Stimulated activated CD4-positive, alpha-beta T cell treated with anti-CD3 and anti-CD28 coated beads, Interleukin-1b, Interleukin-23, amount 100 ng/mL, for 1 hour (primary cell): ENCODE data around the gene KRTAP1-4.
"Not testable (repeated sequence)": the region's sequence is repeated elsewhere in the genome, so short reads cannot be mapped to it uniquely, and the experiment has no call there.

ENCODE experiments used
- DNase-seq, 2 donors: peaks; one replicate each; pipeline ENCODE4 v3.0.0-alpha.2; 2020; ENCODE audit warnings: low read depth in 2 of 2

KRTAP1-4 gene, protein sequence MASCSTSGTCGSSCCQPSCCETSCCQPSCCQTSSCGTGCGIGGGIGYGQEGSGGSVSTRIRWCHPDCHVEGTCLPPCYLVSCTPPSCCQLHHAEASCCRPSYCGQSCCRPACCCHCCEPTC

DNA sequence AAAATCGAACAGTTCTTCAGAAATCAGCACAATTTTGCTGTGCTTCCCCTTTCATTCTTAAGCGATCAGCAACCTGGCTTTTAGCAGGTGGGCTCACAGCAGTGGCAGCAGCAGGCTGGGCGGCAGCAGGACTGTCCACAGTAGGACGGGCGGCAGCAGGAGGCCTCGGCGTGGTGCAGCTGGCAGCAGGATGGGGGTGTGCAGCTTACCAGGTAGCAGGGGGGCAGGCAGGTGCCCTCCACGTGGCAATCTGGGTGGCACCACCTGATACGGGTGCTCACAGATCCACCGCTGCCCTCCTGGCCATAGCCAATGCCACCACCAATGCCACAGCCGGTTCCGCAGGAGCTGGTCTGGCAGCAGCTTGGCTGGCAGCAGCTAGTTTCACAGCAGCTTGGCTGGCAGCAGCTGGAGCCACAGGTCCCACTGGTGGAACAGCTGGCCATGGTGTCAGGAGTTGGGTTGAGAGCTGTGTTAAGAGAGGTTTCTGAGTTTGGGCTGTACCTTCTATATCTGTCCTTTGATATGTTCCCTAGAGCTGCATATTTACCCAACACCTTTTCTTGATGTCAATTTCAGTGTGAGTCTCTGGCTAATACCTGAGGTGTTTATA is at the start of gene KRTAP1-4:
TSS of gene KRTAP1-4 (minus strand) at position 563 of the 613 bp plus-strand sequence. CDS start at position 446, 117 bp downstream.
- DNase-seq = no peak

DNA sequence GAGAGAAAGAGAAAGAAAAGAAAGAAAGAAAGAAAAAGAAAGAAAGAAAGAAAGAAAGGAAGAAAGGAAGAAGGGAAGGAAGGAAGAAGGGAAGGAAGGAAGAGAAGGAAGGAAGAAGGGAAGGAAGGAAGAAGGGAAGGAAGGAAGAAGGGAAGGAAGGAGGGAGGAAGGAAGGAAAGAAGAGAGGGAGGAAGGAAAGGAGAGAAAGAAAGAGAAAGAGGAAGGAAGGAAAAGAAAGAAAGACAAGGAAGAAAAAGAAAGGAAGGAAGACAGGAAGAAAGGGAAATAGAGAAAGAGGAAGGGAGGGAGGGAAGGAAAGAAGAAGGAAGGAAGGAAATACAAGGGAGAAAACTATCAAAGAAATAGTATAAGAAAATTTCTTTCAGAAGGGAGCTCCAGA is 46.8 kb upstream of the KRTAP1-4 start:
- no peak for DNase-seq

DNA sequence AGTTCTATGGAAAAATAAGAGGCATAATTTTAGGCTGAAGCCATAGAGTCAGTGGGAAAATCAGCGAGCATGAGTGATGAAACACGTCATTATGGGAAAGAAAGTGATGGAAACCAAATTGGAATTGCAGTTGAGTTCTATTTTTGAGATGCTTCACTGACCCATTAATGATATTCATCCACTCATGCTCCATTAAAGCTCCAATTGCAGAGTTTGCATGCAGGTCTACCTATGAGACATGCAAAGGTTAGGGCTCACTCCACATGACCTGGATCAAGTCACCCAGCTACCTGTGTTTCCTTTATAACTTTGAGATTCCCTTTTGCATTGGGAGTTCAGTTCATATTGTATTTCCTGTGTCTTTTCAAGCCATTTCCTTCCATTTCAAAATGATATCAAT is 43.7 kb upstream of the KRTAP1-4 start:
- no peak for DNase-seq

DNA sequence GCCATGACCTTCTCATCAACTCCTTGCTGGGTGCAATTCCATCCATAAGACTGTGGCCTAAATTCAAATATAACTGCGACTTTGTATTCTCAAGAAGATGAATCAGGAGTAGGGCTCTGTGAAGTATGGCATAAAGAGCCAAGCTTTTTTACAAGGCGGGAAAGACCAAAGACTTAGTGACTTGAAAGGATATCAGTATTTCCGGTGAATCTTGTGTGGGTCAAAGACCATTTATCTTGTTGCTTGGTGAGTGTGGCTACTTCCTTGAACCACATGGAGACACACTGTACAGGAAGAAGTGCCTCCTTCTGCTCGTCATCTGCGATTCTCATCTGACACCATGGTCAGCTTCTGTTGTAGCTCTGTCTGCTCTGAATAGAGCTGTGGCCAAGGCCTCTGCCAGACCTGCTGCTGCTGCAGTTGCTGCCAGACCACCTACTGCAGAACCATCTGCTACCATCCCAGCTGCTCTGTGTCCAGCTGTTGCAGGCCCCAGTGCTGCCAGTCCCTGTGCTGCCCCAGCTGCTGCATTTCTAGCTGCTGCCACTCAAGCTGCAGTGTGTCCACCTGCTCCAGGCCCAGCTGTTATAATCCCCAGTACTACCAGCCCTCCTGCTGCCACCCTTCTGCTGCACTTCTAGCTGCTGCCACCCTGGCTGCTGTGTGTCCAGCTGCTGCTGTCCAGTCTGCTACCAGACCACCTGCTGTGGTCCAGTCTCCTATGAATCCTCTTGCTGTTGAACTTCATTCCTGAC is 41.8 kb upstream of the KRTAP1-4 start:
- no peak for DNase-seq

DNA sequence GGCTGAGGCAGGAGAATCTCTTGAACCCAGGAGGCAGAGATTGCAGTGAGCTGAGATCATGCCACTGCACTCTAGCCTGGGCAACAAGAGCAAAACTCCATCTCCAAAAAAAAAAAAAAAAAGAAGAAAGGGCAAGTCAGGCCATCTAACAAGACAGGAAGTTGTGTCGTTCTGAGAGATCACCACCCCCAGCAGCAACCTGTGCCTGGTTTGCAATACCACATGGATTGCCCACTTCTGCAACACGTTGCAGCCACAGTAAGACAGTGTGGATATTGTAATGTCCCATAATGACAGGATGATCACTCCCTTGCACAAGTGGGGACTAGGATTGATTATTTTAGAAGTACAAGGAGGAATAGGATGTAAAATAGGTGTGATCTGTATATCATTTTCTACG is 39.0 kb upstream of the KRTAP1-4 start:
- no peak for DNase-seq

DNA sequence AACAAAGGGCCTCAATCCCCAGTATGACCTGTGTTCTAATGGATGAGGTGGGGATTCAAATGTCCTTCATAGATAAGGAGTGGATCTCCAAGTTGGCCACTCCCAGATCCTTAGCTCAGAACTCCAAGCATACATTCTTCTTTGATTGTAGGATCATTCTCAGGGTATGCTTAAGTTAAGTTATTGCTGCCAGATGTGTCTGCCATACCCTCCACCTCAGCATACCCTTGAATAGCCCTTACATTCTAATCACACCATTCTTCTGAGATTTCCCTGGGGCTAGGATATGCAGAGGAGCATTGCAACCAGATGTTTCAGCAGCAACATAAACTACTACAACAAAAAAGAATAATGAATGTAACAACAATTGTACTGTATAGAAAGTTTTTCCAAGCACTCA is 37.3 kb upstream of the KRTAP1-4 start:
- no peak for DNase-seq

DNA sequence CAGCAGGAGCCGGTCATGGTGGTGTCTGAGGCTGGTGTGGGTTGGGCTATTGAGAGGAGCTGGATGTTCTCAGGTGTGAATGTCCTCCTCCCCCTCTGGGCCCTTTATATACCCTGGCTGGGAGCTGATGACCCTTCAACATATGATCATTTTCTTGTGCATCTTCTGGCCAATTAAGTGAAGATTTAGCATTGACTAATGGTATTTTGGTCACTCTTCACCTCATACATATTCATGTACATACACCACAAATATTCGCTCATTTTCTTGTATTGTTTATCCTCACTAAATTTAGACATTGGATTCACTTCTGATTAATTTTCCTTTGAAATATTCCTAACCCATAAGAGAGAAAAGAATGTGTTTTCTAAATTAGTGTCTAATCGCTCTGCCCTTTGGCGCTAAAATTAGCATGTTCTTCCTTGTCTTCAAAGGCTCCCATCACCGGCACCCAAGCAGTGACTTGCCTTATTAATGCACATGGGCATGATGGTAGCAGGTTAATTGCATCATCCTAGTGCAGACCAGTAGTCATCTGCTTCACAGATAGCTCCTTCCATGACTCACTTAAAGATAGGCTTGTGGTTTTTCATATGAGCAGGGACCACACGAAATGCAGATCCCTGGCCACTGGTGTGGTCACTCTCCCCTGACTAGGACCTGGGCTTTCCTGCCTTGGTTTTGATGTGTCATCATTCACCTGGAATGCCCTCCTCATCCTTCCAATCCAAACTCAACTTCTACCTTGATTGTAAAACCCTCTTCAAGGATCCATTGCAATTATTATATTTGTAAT is 36.0 kb upstream of the KRTAP1-4 start, which contains the start of gene KRTAP2-4:
TSS of gene KRTAP2-4 (minus strand) at position 51 of the 796 bp plus-strand sequence. CDS start at position 17, 34 bp downstream.
- no peak for DNase-seq

DNA sequence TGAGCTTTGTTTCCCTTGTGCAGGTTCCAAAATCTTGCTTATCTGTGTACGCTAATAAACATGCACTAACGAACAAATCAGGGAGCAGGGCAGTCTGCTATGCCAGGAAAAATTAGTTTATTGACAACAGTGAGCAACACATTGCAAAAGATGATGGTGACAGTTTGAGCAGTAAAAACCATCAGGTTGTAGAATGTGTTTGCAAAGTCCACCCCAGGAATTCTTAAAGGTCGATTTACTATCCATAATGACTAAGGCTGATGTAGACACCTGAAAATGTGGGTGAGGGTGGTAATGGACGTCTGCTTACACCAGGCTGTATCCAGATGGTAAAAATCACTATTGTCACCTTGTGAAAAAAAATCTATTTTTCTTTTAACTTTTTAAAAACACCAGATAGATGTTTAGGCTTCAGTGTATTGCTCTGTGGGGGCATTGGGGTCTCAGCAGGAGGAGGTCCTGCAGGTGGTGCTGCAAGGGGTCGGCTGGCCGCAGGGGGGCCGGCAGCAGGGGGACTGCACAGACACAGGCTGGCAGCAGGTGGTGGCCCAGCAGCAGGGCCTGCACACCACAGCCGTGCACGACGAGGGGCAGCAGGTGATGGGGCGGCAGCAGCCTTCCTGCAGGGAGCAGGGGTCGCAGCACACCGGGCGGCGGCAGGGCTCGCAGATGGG is 35.2 kb upstream of the KRTAP1-4 start:
- not testable (repeated sequence) for DNase-seq

DNA sequence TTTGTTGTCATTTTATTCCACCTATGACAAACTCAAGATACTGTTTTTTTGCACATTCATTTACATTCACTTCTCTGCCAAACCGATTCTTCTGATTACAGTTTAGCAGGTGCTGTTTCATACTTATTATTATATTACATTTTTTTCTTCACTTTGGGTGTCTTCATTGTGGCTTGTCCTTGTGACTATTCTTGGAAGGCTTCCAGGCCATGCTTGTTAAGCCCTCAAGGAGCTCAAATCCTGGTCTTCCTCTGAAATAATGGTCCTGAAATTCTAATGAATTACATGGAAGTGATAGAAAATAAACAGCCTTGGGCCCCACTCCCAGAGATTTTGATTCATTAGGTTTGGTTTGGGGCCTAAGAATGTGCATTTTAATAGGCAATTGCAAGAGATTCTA is 34.3 kb upstream of the KRTAP1-4 start:
- no peak for DNase-seq

DNA sequence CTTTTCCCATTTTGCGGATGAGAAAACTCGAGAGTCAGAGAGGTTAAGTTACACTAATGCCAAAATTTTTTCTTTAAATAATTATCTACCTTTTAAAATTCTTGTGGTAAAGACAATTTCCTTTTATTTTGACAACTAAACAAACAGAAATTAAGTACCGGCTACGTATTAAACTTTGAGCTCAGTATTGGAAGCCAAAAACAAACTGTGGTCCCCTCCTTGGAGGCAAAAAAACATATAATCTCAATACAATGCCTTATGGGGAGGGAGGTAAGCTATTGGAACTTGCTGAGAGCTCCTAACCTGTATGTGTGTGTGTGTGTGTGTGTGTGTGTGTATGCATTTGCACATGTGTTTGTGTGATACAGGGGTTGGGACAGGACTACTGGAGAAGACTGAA is 33.5 kb upstream of the KRTAP1-4 start:
- no peak for DNase-seq

DNA sequence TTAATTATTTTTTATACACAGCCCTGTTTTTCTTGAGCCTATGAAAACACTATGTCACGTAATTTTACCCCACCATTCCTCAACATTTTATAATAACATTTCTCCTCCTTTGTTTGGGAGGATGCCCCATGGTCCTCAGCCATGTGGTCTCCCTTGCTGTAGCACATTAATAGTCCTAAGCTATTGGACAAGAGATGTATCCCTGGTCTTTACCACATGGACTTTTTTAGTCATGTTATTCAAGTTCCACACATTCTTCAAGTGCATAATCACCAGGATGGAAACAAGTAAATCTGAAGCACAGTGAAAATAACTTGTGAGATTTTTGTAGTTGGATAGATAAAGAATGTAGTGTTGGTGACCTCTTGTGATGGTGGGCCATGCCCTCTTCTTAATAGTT is 32.0 kb upstream of the KRTAP1-4 start:
- no peak for DNase-seq

DNA sequence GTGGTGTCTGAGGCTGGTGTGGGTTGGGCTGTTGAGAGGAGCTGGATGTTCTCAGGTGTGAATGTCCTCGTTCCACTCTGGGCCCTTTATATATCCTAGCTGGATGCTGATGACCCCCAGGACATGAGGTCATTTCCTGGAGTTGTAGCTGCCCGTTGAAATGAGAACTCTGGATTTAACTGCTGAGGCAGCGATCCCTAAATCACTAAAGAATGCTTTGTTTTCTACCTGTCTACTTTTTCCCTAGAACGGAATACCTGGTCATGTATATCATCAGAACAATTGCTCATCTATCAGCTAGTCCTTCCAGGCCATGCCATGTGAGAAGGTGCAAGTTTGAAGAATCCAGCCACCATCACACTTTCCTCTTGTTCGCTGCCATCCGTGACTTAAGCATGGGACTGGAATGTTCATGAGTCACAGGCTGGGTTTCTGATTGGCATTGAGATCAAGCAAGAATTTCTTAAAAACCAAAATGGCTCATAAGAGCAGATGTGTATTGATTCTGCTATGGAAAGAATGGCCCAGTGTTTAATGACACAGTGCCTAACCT is 30.1 kb upstream of the KRTAP1-4 start, which contains the start of gene KRTAP2-3:
TSS of gene KRTAP2-3 (minus strand) at position 63 of the 553 bp plus-strand sequence. CDS start 64 bp downstream, outside the sequence.
- DNase-seq = no peak

DNA sequence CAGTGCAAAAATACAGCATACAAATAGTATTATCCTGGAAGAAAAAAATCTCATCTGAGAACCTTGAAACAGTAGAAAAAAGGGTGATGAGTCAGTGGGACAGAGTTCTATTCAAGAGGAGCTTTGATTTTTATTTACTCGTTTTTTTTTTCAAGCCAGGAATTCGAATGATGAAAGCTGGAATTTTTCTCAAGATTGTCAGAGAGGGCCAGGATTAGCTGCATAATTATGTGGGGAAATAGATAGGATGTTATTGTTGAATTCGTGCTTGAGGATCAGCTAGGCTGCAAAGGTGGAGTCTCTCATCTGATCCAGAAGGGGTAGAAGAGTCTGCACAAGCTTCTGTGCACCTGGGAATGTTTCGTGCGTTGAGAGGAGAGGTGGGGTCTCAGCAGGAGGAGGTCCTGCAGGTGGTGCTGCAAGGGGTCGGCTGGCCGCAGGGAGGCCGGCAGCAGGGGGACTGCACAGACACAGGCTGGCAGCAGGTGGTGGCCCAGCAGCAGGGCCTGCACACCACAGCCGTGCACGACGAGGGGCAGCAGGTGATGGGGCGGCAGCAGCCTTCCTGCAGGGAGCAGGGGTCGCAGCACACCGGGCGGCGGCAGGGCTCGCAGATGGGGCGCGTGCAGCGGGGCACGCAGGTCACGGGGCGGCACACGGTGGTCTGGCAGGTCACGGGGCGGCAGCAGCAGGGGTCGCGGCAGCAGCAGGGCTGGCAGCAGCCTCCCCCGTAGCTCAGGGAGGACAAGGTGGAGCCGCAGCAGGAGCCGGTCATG is 29.5 kb upstream of the KRTAP1-4 start:
- not testable (repeated sequence) for DNase-seq

DNA sequence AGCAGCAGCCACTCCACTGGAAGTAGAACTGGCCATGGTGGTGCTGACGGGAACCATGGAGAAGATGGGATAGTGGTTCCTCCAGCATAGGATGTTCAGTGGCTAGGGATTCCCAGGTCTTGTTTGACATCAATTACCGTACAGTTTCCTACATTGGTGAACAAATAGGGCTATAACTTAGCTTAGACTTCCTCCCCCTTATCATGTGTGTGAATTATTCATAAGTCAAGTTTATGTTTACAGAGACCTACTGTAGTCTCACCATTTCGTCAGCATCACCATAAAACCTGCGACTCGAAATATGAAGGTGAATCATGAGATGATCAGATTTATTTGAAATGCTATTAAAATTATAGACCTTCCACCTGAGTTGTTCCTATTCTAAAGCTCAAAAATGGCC is 28.7 kb upstream of the KRTAP1-4 start:
- DNase-seq = no peak

DNA sequence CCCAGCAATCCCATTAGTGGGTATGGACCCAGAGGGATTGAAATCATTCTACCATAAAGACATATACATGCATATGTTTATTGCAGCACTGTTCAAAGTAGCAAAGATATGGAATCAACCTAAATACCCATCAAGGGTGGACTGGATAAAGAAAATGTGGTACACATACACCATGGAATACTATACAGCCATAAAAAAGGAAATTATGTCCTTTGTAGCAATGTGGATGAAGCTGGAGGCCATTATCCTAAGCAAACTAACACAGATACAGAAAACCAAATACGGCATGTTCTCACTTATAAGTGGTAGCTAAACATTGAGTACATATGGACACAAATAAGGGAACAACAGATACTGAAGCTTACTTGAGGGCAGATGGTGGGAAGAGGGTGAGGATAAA is 27.6 kb upstream of the KRTAP1-4 start:
- no peak for DNase-seq

DNA sequence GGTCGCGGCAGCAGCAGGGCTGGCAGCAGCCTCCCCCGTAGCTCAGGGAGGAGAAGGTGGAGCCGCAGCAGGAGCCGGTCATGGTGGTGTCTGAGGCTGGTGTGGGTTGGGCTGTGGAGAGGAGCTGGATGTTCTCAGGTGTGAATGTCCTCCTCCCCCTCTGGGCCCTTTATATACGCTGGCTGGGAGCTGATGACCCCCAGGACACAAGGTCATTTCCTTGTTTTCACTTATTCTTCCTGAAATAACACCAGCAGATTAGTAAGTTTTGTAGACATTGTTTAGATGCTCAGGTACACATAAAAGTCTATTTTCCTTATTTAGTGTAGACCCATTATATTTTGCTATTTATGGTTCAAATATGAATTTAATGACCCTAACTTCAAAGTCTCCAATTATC is 25.1 kb upstream of the KRTAP1-4 start, which contains the start of gene KRTAP2-2:
TSS of gene KRTAP2-2 (minus strand) at position 101 of the 400 bp plus-strand sequence. CDS start at position 82, 19 bp downstream.
- not testable (repeated sequence) for DNase-seq

DNA sequence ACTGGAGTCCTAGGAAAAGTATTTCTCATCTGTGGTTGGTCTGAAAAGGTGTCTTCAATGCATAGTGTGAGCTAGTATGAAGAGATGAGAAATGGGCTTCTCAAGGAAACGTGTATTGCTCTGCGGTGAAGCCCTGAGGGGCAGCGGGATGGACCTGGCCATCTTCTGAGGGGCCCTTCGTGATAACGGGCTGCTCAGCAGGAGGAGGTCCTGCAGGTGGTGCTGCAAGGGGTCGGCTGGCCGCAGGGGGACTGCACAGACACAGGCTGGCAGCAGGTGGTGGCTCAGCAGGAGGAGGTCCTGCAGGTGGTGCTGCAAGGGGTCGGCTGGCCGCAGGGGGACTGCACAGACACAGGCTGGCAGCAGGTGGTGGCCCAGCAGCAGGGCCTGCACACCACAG is 24.6 kb upstream of the KRTAP1-4 start:
- not testable (repeated sequence) for DNase-seq

DNA sequence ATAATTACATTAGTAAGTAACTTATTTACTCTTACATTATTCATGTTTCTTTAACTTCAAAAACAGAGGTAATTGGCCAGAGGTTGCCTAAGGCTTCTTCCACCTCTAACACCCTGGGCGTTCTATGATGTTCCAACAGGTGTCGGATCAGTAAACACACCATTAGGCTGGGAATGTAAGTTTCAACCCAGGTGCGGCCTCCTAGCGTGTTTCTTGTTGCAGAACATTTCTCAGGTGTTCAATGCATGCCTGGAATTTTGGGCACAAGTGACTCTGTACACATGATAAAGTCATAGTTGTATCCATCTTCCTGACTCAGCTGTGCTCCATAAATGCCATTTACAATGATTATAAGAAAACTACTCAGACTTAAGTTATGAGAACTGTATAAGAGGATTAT is 24.0 kb upstream of the KRTAP1-4 start:
- no peak for DNase-seq

DNA sequence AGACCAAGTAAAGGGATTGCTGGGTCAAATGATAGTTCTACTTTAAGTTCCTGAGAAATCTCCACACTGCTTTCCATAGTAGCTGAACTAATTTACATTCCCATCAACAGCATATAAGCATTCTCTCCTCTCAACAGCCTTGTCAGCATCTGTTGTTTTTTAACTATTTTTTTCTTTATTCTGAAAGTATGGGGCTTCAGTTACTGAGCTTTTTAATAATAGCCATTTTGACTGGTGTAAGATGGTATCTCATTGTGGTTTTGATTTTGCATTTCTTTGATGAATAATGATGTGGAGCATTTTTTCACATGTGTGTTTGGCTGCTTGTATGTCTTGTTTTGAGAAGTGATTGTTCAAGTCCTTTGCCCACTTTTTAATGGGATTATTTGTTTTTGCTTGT is 22.6 kb upstream of the KRTAP1-4 start:
- DNase-seq = no peak

DNA sequence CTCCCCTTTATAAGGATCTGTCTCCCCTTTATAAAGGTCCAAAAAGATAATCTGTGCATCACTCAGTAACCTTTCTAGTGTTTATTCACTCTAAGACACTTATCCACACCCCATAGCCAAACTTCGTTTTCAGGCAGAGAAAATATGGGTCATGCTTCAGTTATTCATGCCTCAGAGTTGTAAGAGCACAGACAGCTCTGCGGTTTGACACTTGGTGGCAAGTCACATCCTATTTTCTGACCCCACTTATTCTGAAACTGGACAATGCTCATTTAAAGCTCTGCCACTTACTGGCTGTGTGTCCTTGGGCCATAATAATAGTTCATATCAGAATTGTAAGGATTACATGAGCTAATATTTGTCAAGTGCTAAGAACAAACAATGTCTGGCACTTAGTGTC is 19.1 kb upstream of the KRTAP1-4 start:
- DNase-seq = no peak
